Measurements from ENCODE around the gene CNTNAP2. TPM values are rescaled to one million over a fixed set of nuclear protein-coding genes. Genes with fewer than 3 reads are reported as not detected.

Gene CNTNAP2
- total and polyA plus RNA-seq, 7 experiments from 2014 or later = 0.02 to 0.48 (median 0.24) TPM; not detected in 2

DNA sequence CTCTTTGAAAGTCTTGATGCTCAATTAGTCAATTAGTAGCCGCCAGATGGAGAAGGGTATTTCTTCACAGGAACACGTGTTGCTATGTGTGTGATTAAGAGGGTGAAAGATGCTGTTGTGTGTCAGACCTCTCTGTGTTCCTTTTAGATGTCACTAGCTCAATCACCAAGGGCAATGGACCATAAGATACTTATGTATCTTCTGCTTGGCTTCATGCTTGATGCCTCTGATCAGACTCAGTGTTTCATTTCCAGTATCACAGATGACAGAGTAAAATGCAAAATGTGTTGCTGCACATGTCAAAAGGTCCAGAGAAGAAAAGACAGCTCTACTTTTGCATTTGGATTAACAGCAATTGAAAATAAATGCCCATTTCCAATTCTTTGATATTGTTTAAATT, 865.9 kb downstream of the CNTNAP2 start:
- H3K27me3 ChIP-seq (ENCODE audit: control insufficient read depth in 2 of 2, insufficient read depth in 2 of 2, low read length in 2 of 2) = no peaks in the 10 kb centered on the region
- intact Hi-C loops (cut with micrococcal nuclease) = no loop called here
- Mint-ChIP-seq H3K27me3 (no peaks in the 10 kb centered on the region), H3K36me3 (no peaks in the 10 kb centered on the region), H3K9me3 (peaks cover 3 to 23% (median 11%) of the 10 kb centered on the region in 11 donors), H3K4me1 (no peaks in the 10 kb centered on the region), H3K27ac (no peak overlapping the region), H3K4me3 (no peak overlapping the region)
- DNase-seq = no peak
- no peak overlapping the region for H3K27ac ChIP-seq (ENCODE audit: low read depth, low read length)
- no peak overlapping the region for H3K4me3 ChIP-seq (ENCODE audit: low read length)
- ChIA-PET CTCF (interaction anchor here (0.6 kb wide), 1 partner anchor 47 kb away, joined by 3 read pairs; no protein-coding TSS in a partner anchor), POLR2A (no interaction called here)
- no peaks in the 10 kb centered on the region for H3K9me3 ChIP-seq (ENCODE audit: control insufficient read depth in 2 of 3, low read length in 3 of 3)
- no peak for ATAC-seq
- H3K4me1 ChIP-seq (ENCODE audit: control insufficient read depth in 2 of 2, insufficient read depth in 2 of 2, low read length in 2 of 2) = no peaks in the 10 kb centered on the region
- H3K36me3 ChIP-seq (ENCODE audit: control insufficient read depth in 2 of 3, insufficient read depth in 3 of 3, low read length in 3 of 3) = no peaks in the 10 kb centered on the region

DNA sequence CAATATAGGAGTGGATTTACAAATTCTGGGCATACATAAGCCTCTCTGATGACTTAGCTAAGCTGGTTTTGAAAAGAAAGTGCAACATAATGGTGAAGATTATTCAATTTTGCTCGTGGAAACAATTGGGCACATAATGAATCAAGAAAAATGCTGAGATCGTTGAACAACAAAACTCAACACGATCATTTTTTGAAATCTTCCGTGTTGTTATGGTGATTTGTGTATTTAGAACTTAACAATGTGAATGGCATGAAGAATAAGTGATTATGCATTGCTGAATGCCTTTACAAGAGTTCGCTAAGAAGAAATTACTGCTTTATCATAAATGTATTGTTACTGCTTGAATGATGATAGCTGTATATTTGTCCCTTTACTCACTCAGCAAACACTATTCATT, 875.0 kb downstream of the CNTNAP2 start:
- Mint-ChIP-seq H3K9me3 (peaks cover 0 to 20% (median 7%) of the 10 kb centered on the region in 11 donors), H3K4me3 (no peak overlapping the region), H3K27ac (no peak overlapping the region), H3K4me1 (no peaks in the 10 kb centered on the region), H3K36me3 (no peaks in the 10 kb centered on the region), H3K27me3 (no peaks in the 10 kb centered on the region)
- intact Hi-C loops (cut with micrococcal nuclease) = no loop called here
- Histone ChIP-seq H3K36me3 (ENCODE audit: control insufficient read depth in 2 of 3, insufficient read depth in 3 of 3, low read length in 3 of 3) (no peaks in the 10 kb centered on the region), H3K9me3 (ENCODE audit: control insufficient read depth in 2 of 3, low read length in 3 of 3) (no peaks in the 10 kb centered on the region), H3K27ac (ENCODE audit: low read depth, low read length) (no peak overlapping the region), H3K4me1 (ENCODE audit: control insufficient read depth in 2 of 2, insufficient read depth in 2 of 2, low read length in 2 of 2) (no peaks in the 10 kb centered on the region), H3K27me3 (ENCODE audit: control insufficient read depth in 2 of 2, insufficient read depth in 2 of 2, low read length in 2 of 2) (no peaks in the 10 kb centered on the region), H3K4me3 (ENCODE audit: low read length) (no peak overlapping the region)
- DNase-seq (no peak), ATAC-seq (no peak)
- POLR2A ChIA-PET = no interaction called here
- CTCF ChIA-PET = no interaction called here

DNA sequence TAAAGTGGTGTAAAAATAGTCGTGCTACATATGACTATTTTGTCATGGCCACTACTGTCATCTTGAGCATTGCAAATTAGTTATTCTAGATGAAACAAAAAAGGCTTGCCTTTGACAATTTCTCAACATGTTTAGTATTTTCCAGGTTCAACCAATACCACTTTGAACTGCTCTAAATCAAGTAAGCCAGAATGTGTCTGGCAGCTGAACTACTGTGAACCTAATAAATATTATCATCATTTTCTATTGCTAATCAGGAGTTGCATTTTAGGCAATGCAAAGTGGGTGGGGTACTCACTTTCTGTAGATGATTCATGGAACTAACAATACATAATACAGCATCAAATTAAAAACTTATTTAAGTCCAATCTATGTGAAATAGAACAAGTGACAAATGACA, 877.2 kb downstream of the CNTNAP2 start:
- H3K36me3 Mint-ChIP-seq = no peaks in the 10 kb centered on the region
- Histone ChIP-seq H3K4me1 (ENCODE audit: control insufficient read depth in 2 of 2, insufficient read depth in 2 of 2, low read length in 2 of 2) (no peaks in the 10 kb centered on the region), H3K4me3 (ENCODE audit: low read length) (no peak overlapping the region), H3K27me3 (ENCODE audit: control insufficient read depth in 2 of 2, insufficient read depth in 2 of 2, low read length in 2 of 2) (no peaks in the 10 kb centered on the region), H3K9me3 (ENCODE audit: control insufficient read depth in 2 of 3, low read length in 3 of 3) (no peaks in the 10 kb centered on the region), H3K27ac (ENCODE audit: low read depth, low read length) (no peak overlapping the region), H3K36me3 (ENCODE audit: control insufficient read depth in 2 of 3, insufficient read depth in 3 of 3, low read length in 3 of 3) (no peaks in the 10 kb centered on the region)
- DNase-seq (no peak), ATAC-seq (no peak)
- intact Hi-C loops (cut with micrococcal nuclease) = no loop called here
- H3K4me3 Mint-ChIP-seq = no peak overlapping the region
- no peaks in the 10 kb centered on the region for H3K4me1 Mint-ChIP-seq
- no peaks in the 10 kb centered on the region for H3K27me3 Mint-ChIP-seq
- POLR2A ChIA-PET = no interaction called here
- peaks cover 0 to 32% (median 11%) of the 10 kb centered on the region in 11 donors for H3K9me3 Mint-ChIP-seq
- CTCF ChIA-PET = no interaction called here
- H3K27ac Mint-ChIP-seq = no peak overlapping the region

DNA sequence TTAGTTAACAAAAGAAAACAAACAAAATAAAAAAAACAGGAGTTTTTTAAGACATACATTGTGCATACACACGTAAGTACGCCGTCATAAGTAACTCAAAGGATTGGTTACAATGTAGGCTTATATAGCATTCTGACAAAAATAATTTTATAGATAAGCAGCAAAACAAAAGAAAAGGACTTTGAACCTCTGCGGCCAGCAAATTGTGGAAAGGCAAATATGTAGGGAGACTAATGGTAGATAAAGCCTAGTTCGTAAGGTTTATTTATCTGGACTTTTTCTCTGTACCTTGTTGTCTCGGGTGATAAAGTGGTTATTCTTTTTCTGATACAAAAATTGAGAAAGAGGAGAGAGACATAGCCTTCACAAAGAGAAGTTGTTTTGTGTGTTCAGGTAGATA, 891.9 kb downstream of the CNTNAP2 start:
- ChIA-PET POLR2A (no interaction called here), CTCF (no interaction called here)
- Histone ChIP-seq H3K4me1 (ENCODE audit: control insufficient read depth in 2 of 2, insufficient read depth in 2 of 2, low read length in 2 of 2) (no peaks in the 10 kb centered on the region), H3K27ac (ENCODE audit: low read depth, low read length) (no peak overlapping the region), H3K4me3 (ENCODE audit: low read length) (no peak overlapping the region), H3K27me3 (ENCODE audit: control insufficient read depth in 2 of 2, insufficient read depth in 2 of 2, low read length in 2 of 2) (no peaks in the 10 kb centered on the region), H3K36me3 (ENCODE audit: control insufficient read depth in 2 of 3, insufficient read depth in 3 of 3, low read length in 3 of 3) (no peaks in the 10 kb centered on the region), H3K9me3 (ENCODE audit: control insufficient read depth in 2 of 3, low read length in 3 of 3) (no peaks in the 10 kb centered on the region)
- Mint-ChIP-seq H3K4me1 (no peaks in the 10 kb centered on the region), H3K4me3 (no peak overlapping the region), H3K9me3 (peaks cover 0 to 15% (median 3%) of the 10 kb centered on the region in 11 donors), H3K27me3 (no peaks in the 10 kb centered on the region), H3K27ac (no peak overlapping the region), H3K36me3 (no peaks in the 10 kb centered on the region)
- DNase-seq (no peak), ATAC-seq (no peak)
- intact Hi-C loops (cut with micrococcal nuclease) = no loop called here

DNA sequence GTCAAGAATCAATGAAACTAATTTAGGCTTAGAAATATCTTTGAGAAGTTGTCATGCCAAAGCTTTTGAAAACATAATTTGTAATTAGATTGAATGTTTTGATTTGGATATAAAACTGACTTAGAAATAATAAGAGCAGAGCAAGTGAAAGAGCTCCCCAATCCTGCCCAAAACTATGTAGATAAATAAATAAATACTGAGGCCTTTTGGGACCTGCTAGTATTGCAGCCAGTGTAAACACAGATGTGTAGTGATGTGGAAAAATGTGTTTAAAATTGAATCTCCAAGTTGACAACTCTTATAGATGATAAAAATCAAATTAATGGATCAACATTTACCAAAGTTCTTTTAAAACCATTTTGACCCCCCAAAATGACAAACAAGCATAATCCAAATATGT, 896.1 kb downstream of the CNTNAP2 start:
- no peak for ATAC-seq

DNA sequence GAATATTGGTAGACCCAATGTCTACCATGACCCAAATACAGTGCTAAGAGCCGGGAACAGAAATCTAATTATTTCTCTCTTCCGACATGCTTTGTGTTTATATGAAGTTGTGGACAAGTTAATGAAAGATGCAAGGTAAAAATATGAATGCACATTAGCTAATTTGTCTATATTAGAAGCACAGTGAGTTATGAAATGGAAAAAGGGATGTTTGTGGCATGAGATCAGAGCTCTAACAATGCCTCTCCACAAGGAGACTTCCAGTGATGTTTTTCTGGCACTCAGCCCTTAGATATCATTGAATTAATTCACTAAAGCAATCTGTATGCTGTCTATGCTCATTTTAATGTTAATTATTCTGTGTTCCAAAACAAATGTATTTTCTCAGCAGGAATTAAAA, 897.2 kb downstream of the CNTNAP2 start:
- no peaks in the 10 kb centered on the region for H3K27me3 ChIP-seq (ENCODE audit: control insufficient read depth in 2 of 2, insufficient read depth in 2 of 2, low read length in 2 of 2)
- H3K4me3 ChIP-seq (ENCODE audit: low read length) = no peak overlapping the region
- DNase-seq = no peak
- no peak overlapping the region for H3K27ac ChIP-seq (ENCODE audit: low read depth, low read length)
- H3K4me1 Mint-ChIP-seq = no peaks in the 10 kb centered on the region
- no peak overlapping the region for H3K4me3 Mint-ChIP-seq
- no peak overlapping the region for H3K27ac Mint-ChIP-seq
- H3K9me3 ChIP-seq (ENCODE audit: control insufficient read depth in 2 of 3, low read length in 3 of 3) = no peaks in the 10 kb centered on the region
- H3K4me1 ChIP-seq (ENCODE audit: control insufficient read depth in 2 of 2, insufficient read depth in 2 of 2, low read length in 2 of 2) = no peaks in the 10 kb centered on the region
- intact Hi-C loops (cut with micrococcal nuclease) = no loop called here
- ChIA-PET POLR2A (no interaction called here), CTCF (no interaction called here)
- H3K9me3 Mint-ChIP-seq = peaks cover 0 to 15% (median 4%) of the 10 kb centered on the region in 11 donors
- no peaks in the 10 kb centered on the region for H3K36me3 Mint-ChIP-seq
- no peaks in the 10 kb centered on the region for H3K36me3 ChIP-seq (ENCODE audit: control insufficient read depth in 2 of 3, insufficient read depth in 3 of 3, low read length in 3 of 3)
- ATAC-seq = no peak
- no peaks in the 10 kb centered on the region for H3K27me3 Mint-ChIP-seq

More for the DNA sequence above, 896.1 kb downstream of the CNTNAP2 start:
- Mint-ChIP-seq H3K27me3 (no peaks in the 10 kb centered on the region), H3K9me3 (peaks cover 0 to 15% (median 5%) of the 10 kb centered on the region in 11 donors), H3K27ac (no peak overlapping the region), H3K4me1 (no peaks in the 10 kb centered on the region), H3K36me3 (no peaks in the 10 kb centered on the region), H3K4me3 (no peak overlapping the region)
- POLR2A ChIA-PET = no interaction called here
- DNase-seq = no peak
- H3K9me3 ChIP-seq (ENCODE audit: control insufficient read depth in 2 of 3, low read length in 3 of 3) = no peaks in the 10 kb centered on the region
- H3K36me3 ChIP-seq (ENCODE audit: control insufficient read depth in 2 of 3, insufficient read depth in 3 of 3, low read length in 3 of 3) = no peaks in the 10 kb centered on the region
- H3K27me3 ChIP-seq (ENCODE audit: control insufficient read depth in 2 of 2, insufficient read depth in 2 of 2, low read length in 2 of 2) = no peaks in the 10 kb centered on the region
- intact Hi-C loops (cut with micrococcal nuclease) = no loop called here
- CTCF ChIA-PET = no interaction called here
- no peak overlapping the region for H3K27ac ChIP-seq (ENCODE audit: low read depth, low read length)
- no peaks in the 10 kb centered on the region for H3K4me1 ChIP-seq (ENCODE audit: control insufficient read depth in 2 of 2, insufficient read depth in 2 of 2, low read length in 2 of 2)
- no peak overlapping the region for H3K4me3 ChIP-seq (ENCODE audit: low read length)

DNA sequence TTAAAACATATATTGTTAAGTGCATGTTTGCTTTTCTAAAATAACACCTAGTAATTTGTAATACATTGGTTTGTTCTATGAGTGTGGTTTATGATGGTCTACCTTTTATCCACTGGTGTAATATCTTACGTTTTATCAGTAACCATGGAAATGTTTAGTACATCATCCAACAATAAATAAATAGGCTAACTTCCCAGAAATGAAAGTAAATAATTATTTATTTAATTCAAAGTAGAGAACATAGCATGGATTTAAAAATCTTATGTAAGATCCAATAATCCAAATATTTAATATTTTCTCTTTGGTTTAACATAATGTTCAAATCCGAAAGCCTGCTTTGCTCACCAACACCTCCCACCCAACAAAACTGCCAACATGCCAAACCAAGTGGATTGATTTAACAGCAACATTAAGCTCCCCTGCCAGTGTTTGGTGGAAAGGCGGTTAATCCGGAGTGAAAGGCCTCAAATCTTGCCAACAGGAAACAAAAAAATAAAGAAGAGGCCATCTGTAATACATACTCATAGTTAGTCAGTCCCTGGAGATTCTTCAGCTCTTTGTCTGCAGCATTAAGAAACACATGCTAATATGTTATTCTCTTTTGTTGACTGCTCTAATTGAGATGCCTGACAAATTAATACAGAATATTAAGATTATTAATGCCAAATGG, 897.8 kb downstream of the CNTNAP2 start:
- no peak overlapping the region for H3K27ac ChIP-seq (ENCODE audit: low read depth, low read length)
- Mint-ChIP-seq H3K9me3 (peaks cover 0 to 15% (median 4%) of the 10 kb centered on the region in 11 donors), H3K4me3 (no peak overlapping the region), H3K36me3 (no peaks in the 10 kb centered on the region), H3K27ac (no peak overlapping the region), H3K4me1 (no peaks in the 10 kb centered on the region), H3K27me3 (no peaks in the 10 kb centered on the region)
- ATAC-seq (no peak), DNase-seq (no peak)
- H3K9me3 ChIP-seq (ENCODE audit: control insufficient read depth in 2 of 3, low read length in 3 of 3) = no peaks in the 10 kb centered on the region
- no peak overlapping the region for H3K4me3 ChIP-seq (ENCODE audit: low read length)
- ChIA-PET POLR2A (no interaction called here), CTCF (no interaction called here)
- no peaks in the 10 kb centered on the region for H3K4me1 ChIP-seq (ENCODE audit: control insufficient read depth in 2 of 2, insufficient read depth in 2 of 2, low read length in 2 of 2)
- H3K27me3 ChIP-seq (ENCODE audit: control insufficient read depth in 2 of 2, insufficient read depth in 2 of 2, low read length in 2 of 2) = no peaks in the 10 kb centered on the region
- intact Hi-C loops (cut with micrococcal nuclease) = no loop called here
- no peaks in the 10 kb centered on the region for H3K36me3 ChIP-seq (ENCODE audit: control insufficient read depth in 2 of 3, insufficient read depth in 3 of 3, low read length in 3 of 3)
